ENCODE results near the gene ELF3. TPM values are rescaled to one million over a fixed set of nuclear protein-coding genes. Genes with fewer than 3 reads are reported as not detected.

ELF3 gene
- total and polyA plus RNA-seq, 10 of the 15 experiments (the other 5 are each of a cell fraction or from before 2014, with no cell fraction given), result 0.07 to 14.3 (median 0.58) TPM; not detected in 1

DNA sequence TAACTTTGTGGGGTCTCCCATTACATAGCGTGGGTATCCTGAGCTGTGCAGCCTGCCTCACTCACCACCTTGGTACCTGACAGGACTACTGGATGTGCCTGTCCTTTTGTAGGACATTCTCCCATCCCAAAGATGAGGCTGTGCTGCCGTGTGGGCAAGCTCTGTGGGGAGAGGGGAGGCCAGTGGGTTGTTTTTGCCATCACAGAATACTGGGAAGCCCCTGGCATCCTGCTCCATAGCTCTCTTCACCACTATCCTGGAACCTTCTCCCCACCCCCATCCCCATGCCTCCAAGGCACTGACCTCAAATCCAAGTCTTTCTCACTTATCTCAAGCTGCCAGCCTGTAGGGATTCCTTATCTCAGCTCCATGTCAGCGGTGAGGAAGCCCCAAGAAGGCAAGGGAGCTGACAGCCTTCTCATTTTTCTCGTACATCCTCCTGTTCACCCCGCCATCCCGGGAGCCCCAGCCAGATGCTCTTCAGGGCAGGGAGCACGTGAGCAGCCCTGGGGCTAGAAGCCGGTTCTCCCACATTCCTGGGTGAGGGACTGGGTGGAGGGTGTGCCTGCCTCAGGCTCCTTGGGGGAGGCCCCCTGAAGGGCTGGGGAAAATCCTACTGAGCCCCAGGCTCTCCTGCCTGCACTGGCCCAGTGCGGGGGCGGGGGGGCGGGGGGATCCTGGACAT, 2.4 kb upstream of the ELF3 start:
- no peak overlapping the region for H3K27ac ChIP-seq (ENCODE audit: control insufficient read depth, insufficient read depth)
- no peaks in the 10 kb centered on the region for H4K20me1 ChIP-seq (ENCODE audit: control insufficient read depth, insufficient read depth)
- no peak for FAIRE-seq
- H3K79me2 ChIP-seq (ENCODE audit: control insufficient read depth, insufficient read depth, low read length), result no peaks in the 10 kb centered on the region
- BruUV-seq (replicated peaks), result no TSS peak
- no peak for TF ChIP-seq SMAD1 (IDR thresholded peaks at IDR 0.05; ENCODE audit: low read depth, partially characterized antibody)
- TF ChIP-seq ZBTB11 (CRISPR knock-in tag; IDR thresholded peaks at IDR 0.05), result no peak
- TF ChIP-seq PBX3 (IDR thresholded peaks at IDR 0.05; ENCODE audit: insufficient replicate concordance, low read depth, low read length), result no peak
- no peak for TF ChIP-seq RAD51 (IDR thresholded peaks at IDR 0.05)
- no peak for TF ChIP-seq MTA2 (IDR thresholded peaks at IDR 0.05; ENCODE audit: low read depth)
- no peak for TF ChIP-seq ZNF384 (IDR thresholded peaks at IDR 0.05; ENCODE audit: borderline replicate concordance, low read depth, low read length)
- TF ChIP-seq E2F8 (IDR thresholded peaks at IDR 0.05; ENCODE audit: low read depth, partially characterized antibody), result no peak
- no peak for TF ChIP-seq IRF5 (IDR thresholded peaks at IDR 0.05; ENCODE audit: borderline replicate concordance)
- CTCF ChIA-PET, result interaction anchor here (0.6 to 6.9 kb wide), 15 partner anchors 8 to 152 kb away, joined by 3 to 171 read pairs (median 4); partner anchors contain the start of gene PTPN7
- ATAC-seq, result no peak
- in situ Hi-C loops (cut with MboI), result no loop called here
- 69% methylated on average over 11 of the region's 11 CpGs for WGBS (ENCODE audit: insufficient coverage, insufficient replicate concordance, low lambda C conversion rate, missing lambda C conversion rate)
- H3K9ac ChIP-seq (ENCODE audit: control insufficient read depth, insufficient read depth, low read length), result no peak overlapping the region
- no peaks in the 10 kb centered on the region for H3K9me3 ChIP-seq (replicated peaks; ENCODE audit: control insufficient read depth, insufficient read depth, low read length)
- RAD21 ChIA-PET (ENCODE audit: unreplicated experiment), result interaction anchor here (1.1 to 6.3 kb wide), 8 partner anchors 27 to 127 kb away, joined by 3 to 76 read pairs (median 6); no protein-coding TSS in a partner anchor
- peaks cover 11% of the 10 kb centered on the region for H3K4me1 ChIP-seq (ENCODE audit: control insufficient read depth, insufficient read depth, low read length)
- peaks cover 5 to 8% of the 10 kb centered on the region in 2 experiments; a peak in 2 of 4 replicates for H3K36me3 ChIP-seq (ENCODE audit: control insufficient read depth in 2 of 2, insufficient read depth in 2 of 2, low read length in 1 of 2)
- SMC1A ChIA-PET (ENCODE audit: uncharacterized antibody, unreplicated experiment), result interaction anchor here (0.7 to 4.8 kb wide), 7 partner anchors 9 to 158 kb away, joined by 3 to 67 read pairs (median 8); no protein-coding TSS in a partner anchor
- no peak for DNase-seq (ENCODE audit: low read depth, low spot score)
- intact Hi-C loops (cut with micrococcal nuclease; ENCODE audit: unreplicated experiment), result no loop called here
- POLR2A ChIA-PET, result no interaction called here
- no peaks in the 10 kb centered on the region for H3K27me3 ChIP-seq (replicated peaks in 1 of 2; ENCODE audit: control insufficient read depth in 2 of 2, insufficient read depth in 2 of 2, low read length in 1 of 2)
- H3K4me2 ChIP-seq (ENCODE audit: control insufficient read depth, insufficient read depth), result no peak overlapping the region
- no peak overlapping the region for H2AFZ ChIP-seq (ENCODE audit: control insufficient read depth, low read depth, low read length)
- no peak overlapping the region for H3K4me3 ChIP-seq
